Cardiac ventricle fibroblast (primary cell): Measurements from ENCODE around the gene GOPC. TPM values are rescaled to one million over a fixed set of nuclear protein-coding genes. Genes with fewer than 3 reads are reported as not detected.

Experiments used
- total RNA-seq: library from RNA; depleted of rRNA; stranded (reverse); fragments of >200 nt; gene quantifications from 2 replicates; pipeline ENCODE4 v1.2.3, GENCODE V29; 2015

GOPC gene
- 27.6 and 28.9 TPM in 2 replicates for total RNA-seq

GRCh38 chr6:117602151-117602898 is at the start of gene GOPC:
TSS of gene GOPC (minus strand) at chr6:117602511. CDS start at chr6:117602288, 223 bp downstream.

Other genes with a start within 250 kb of the GOPC start
- 0.24 TPM in 1 of 2 replicates, not detected in the other for gene ROS1, start 176.6 kb downstream of the GOPC start, total RNA-seq
- gene DCBLD1, start 119.8 kb downstream of the GOPC start, total RNA-seq = 8.6 and 13.5 TPM in 2 replicates
- 18.9 and 24.7 TPM in 2 replicates for gene NUS1, start 73.0 kb upstream of the GOPC start, total RNA-seq